ENCODE data around the gene SLCO1B3. TPM values are rescaled to one million over a fixed set of nuclear protein-coding genes. Genes with fewer than 3 reads are reported as not detected.
"Not testable (repeated sequence)": the region's sequence is repeated elsewhere in the genome, so short reads cannot be mapped to it uniquely, and the experiment has no call there.

The SLCO1B3 gene, protein sequence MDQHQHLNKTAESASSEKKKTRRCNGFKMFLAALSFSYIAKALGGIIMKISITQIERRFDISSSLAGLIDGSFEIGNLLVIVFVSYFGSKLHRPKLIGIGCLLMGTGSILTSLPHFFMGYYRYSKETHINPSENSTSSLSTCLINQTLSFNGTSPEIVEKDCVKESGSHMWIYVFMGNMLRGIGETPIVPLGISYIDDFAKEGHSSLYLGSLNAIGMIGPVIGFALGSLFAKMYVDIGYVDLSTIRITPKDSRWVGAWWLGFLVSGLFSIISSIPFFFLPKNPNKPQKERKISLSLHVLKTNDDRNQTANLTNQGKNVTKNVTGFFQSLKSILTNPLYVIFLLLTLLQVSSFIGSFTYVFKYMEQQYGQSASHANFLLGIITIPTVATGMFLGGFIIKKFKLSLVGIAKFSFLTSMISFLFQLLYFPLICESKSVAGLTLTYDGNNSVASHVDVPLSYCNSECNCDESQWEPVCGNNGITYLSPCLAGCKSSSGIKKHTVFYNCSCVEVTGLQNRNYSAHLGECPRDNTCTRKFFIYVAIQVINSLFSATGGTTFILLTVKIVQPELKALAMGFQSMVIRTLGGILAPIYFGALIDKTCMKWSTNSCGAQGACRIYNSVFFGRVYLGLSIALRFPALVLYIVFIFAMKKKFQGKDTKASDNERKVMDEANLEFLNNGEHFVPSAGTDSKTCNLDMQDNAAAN
- not detected in 2 replicates for total RNA-seq (2014; rRNA removed; shearing (Covaris generic))

DNA sequence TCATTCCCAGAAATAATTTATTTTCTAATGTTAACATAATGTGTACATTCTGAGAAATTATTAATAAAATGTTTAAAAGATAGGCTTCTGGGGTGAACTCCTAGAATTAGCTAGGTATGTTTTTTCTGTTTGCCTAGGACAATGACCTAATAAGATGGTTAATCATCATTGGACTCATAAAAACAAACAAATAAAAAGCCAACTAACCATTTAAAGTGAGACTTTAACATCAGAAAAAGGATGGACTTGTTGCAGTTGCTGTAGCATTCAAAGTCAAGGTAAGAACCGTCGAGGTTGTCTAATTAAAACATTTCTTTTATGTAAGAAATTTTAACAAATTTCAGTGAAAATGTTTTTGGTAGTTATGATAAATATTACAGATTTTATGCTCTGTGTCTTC, at the start of gene SLCO1B3:
Gene SLCO1B3 (plus strand): TSS at position 219 of the 400 bp plus-strand sequence. CDS start 5,034 bp downstream, outside the sequence.
- no peak for DNase-seq (ENCODE audit: low read depth)

DNA sequence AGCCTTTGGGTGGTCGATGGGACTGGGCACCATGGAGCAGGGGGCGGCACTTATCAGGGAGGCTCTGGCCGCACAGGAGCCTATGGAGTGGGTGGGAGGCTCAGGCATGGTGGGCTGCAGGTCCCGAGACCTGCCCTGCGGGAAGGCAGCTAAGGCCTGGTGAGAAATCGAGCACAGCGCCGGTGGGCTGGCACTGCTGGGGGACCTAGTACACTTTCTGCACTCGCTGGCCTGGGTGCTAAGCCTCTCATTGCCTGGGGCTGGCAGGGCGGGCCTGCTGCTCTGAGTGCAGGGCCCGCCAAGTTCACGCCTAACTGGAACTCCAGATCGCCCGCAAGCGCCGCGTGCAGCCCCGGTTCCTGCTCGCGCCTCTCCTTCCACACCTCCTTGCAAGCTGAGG, 33.1 kb upstream of the SLCO1B3 start:
- no peak for DNase-seq (ENCODE audit: low read depth)

DNA sequence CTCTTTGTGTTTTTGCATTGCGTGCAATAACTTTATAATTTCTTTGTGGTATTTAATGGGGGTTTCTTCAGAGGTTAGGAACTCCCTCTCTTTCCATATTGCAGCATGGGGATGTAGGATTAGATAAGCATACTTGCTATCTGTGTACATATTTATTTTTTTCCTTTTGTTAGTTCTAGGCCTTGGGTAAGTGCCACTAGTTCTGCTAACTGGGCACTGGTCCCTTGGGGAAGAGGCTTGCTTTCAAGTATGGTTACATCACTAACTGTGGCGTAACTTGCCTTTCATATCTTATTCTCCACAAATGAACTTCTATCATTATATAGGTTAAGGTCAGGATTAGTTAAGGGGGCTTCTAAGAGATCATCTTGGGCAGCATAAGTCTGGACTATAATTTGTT, 31.5 kb upstream of the SLCO1B3 start:
- DNase-seq (ENCODE audit: low read depth) = no peak

DNA sequence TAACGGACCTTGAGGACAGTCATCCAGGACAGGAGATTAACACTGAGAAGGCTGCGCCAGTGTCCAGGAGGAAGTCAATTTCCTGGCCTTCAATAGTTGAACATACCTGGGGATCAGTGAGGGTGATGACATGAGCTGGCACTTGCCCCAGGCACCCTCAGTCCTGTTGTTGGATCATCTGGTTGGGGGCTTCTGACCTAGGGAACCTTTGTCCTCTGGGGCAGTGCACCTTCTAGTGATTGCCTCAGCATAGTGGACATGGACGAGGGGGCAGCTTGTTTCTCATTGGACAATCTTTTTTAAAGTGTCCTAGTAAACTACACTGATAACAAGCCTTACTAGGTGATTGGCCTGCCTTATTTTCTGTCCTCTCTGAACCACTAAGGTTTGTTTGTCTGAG, 30.5 kb upstream of the SLCO1B3 start:
- not testable (repeated sequence) for DNase-seq (ENCODE audit: low read depth)

DNA sequence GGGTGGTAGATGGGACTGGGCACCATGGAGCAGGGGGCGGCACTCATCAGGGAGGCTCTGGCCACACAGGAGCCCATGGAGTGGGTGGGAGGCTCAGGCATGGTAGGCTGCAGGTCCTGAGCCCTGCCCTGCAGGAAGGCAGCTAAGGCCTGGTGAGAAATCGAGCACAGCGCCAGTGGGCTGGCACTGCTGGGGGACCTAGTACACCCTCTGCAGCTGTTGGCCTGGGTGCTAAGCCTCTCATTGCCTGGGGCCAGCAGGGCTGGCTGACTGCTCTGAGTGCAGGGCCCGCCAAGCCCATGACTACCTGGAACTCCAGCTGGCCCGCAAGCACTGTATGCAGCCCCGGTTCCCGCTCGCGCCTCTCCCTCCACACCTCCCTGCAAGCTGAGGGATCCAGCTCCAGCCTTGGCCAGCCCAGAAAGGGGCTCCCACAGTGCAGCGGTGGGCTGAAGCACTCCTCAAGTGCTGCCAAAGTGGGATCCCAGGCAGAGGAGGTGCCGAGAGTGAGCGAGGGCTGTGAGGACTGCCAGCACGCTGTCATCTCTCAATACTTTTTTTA, 26.6 kb upstream of the SLCO1B3 start:
- DNase-seq (ENCODE audit: low read depth) = not testable (repeated sequence)

DNA sequence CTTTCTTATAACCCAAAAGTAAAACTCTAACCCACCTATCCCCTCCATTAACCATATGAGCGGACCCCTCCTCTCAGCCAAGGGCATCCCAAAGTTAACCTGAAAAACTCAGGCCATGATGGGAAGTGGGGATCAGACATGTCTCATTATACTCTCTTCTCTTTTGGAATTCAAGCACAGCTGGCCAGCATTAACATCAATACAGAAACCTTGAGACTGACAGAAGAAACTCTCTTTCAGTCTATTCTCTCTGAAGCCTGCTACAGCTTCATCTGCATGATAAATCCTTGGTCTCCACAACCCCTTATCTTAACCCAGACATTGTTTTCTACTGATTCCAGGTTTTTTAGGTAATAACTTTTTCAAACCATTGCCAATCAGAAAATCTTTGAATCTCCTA, 17.5 kb upstream of the SLCO1B3 start:
- no peak for DNase-seq (ENCODE audit: low read depth)

DNA sequence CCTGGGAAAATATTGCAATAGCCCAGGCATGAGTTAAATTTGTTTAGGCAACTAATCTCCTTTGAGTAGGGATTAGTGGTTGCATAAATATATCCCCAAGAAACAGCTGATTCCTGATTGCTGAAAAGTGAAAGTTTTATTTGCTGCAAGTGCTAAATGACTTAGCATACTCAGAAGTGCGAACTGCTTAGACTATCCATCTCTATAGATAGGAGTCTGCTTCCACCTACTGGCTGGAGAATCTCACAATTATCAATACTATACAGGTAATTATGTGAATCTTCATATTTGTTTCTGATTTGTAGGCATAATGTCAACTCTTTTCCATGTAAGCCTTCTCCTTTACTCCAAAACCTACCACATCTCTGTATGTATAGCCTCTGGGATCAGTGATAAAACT, 12.0 kb upstream of the SLCO1B3 start:
- DNase-seq (ENCODE audit: low read depth) = no peak

DNA sequence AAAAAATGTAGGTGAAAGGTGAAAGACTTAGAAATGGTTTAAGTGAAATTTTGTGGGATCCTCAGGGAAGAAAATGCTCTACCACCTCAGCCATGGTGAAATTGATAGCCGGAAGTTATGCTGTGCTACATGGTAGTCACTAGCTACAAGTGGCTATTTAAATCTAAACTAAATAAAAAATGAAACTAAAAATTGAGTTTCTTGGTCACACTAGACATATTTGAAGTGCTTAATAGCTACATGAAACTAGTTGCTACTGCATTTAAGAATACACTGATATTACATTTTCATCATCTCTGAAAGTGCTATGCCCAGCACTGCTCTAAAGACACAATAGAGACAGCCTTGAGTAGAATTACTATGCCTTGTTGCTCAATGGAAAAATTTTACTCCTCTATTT, 10.3 kb upstream of the SLCO1B3 start:
- DNase-seq (ENCODE audit: low read depth) = no peak

DNA sequence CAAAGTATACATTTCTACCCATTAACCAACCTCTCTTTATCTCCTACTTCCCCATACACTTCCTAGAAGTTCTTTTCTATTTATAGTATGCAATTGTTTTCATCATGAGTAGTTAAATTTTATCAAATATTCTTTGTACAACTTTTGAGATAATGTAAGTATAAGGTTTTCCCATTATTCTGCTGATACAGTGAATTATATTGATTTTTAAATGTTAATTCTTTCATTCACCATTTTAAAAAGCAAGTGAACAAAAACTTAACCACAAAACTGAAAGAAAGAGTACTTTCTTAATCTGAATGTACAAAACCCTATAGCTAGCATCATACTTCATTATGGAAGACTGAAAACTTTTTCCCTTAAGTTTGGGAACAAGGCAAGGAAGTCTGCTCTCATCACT, 9.5 kb upstream of the SLCO1B3 start:
- DNase-seq (ENCODE audit: low read depth) = no peak

DNA sequence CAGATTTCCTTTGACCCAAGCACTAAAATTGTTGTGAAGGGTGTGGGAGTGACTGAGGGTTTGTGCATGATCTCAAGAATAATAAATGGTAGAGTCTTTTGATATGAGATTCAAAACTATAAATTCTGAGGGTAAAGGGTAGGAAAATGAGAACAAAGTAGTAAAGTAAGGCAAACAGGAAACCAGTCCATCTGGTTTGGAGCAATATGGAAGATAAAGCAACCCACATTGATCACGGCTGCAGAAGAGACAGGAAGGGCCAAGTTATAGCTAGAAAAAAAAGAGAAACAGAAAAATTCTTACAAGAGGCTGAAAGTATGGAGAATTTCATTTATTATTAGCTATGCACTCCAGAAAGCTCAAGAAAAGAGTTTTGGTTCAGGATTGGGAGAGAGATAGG, 4.6 kb upstream of the SLCO1B3 start:
- DNase-seq (ENCODE audit: low read depth) = no peak

DNA sequence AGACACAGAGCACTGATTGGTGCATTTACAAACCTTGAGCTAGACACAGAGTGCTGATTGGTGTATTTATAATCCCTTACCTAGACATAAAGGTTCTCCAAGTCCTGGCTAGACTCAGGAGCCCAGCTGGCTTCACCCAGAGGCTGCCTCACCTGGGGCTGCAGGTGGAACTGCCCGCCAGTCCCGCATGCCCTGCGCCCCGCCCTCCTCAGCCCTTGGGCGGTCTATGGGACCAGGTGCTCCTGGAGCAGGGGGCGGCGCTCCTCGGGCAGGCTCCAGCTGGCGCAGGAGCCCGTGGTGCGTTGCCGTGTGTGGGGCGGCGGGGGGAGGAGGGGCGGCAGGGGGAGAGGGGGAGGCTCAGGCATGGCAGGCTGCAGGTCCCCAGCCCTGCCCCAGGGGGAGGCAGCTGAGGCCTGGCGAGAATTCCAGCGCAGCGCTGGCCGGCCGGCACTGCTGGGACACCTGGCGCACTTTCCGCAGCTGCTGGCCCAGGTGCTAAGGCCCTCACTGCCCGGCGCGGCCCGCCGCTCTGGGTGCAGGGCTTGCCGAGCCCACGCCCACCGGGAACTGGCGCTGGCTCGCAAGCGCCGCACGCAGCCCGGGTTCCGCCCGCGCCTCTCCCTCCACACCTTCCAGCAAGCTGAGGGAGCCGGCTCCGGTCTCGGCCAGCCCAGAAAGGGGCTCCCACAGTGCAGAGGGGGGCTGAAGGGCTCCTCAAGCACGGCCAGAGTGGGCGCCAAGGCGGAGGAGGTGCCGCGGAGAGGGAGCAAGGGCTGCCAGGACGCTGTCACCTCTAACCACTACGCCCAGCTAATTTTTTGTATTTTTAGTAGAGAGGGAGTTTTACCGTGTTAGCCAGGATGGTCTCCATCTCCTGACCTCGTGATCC, 3.1 kb upstream of the SLCO1B3 start:
- no peak for DNase-seq (ENCODE audit: low read depth)

DNA sequence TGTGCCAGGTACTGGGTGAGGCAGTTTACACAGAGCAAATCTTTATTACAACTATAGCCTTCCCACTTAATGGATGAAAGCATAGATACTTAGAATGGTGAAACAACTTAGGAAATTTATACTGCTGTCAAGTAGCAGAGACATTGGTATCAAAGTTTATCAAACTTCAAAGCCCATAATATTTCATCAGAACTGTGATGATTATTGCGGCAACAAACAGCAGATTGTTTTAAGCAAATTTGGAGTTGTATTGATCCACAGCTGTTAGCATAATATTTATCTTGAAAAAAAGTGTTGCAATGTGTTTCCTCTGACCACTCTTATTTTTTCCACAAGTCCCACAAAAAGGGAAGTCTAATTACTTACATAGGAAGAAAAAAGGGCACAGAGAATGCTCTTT, 2.0 kb upstream of the SLCO1B3 start:
- DNase-seq (ENCODE audit: low read depth) = no peak

DNA sequence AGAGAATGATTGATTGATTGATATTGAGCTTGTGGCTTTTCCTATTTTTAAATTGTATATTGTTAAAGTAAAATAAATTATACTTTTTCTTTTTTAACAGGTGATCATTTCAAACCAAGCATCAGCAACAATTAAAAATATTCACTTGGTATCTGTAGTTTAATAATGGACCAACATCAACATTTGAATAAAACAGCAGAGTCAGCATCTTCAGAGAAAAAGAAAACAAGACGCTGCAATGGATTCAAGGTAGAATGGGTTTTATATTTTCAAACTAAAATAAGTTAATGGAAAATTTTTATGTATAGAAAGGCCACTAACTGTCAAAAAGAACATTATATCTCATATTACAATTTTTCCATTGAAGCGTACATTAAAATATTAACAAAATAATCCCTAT, 5.1 kb downstream of the SLCO1B3 start:
- DNase-seq (ENCODE audit: low read depth) = no peak

DNA sequence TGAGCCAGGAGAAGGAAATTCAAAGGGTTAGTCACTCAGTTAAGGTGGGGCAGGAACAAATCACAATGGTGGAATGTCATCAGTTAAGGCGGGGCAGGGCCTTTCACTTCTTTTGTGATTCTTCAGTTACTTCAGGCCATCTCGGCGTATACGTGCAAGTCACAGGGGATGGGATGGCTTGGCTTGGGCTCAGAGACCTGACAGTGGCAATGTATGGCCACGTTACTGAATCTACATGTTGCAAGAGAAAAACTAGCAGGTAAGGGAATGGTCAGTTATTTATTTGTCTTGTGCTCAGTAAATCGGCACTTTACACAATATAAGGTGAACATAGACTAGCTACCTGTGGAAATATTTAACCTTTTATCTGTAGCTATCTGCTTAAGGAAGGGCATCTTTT, 11.9 kb downstream of the SLCO1B3 start:
- no peak for DNase-seq (ENCODE audit: low read depth)

DNA sequence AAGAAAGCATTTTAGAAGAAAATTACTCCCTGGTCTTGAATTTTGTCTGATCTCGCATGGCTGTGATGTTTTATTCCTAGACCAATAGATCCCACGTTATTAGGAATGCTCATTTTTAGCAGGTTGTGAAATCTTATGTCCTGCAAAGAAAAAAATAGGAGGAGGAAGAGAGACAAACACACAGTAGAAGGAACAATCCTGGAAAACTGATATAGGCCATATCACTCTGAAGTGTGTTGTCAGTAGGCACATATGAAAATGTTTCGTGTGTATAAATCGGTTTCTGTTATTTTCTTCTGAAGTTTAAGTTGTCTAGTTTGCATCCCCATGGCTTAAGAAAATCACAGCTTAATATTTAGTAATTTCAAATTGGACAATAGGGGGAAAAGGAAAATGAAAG, 12.4 kb downstream of the SLCO1B3 start:
- DNase-seq (ENCODE audit: low read depth) = no peak

DNA sequence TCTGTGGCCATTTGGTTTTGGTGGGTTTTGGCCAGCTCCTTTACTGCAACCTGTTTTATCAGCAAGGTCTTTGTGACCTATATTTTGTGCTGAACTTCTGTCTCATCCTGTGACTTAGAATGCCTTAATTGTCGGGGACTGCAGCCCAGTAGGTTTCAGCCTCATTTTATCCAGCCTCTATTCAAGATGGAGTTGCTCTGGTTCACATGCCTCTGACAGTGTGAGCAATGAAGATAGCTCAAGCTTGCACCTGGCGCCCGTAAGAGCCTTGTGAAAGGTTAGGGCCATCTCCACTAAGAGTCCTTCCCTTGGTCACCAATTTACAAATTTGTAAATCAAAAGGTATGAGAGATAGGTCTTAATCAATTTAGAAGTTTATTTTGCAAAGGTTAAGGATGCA, 19.4 kb downstream of the SLCO1B3 start:
- DNase-seq (ENCODE audit: low read depth) = no peak

DNA sequence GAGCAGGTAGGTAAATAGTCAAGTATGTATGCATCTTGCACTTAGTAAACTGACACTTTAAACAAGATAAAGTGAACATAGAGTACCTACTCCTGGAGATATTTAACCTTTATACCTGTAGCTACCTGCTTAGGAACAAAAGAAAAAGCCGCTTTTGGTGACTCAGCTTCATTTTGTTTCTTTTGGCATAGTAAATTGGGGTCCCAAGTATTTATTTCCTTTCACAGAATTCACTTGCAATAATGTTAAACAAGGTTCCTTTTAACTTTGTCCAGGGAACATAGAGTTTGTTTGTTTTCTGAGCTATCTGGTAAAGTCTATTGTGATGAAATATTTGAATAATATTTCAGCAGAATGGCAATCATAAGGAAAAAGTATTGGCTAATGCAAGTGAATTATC, 20.0 kb downstream of the SLCO1B3 start:
- no peak for DNase-seq (ENCODE audit: low read depth)

DNA sequence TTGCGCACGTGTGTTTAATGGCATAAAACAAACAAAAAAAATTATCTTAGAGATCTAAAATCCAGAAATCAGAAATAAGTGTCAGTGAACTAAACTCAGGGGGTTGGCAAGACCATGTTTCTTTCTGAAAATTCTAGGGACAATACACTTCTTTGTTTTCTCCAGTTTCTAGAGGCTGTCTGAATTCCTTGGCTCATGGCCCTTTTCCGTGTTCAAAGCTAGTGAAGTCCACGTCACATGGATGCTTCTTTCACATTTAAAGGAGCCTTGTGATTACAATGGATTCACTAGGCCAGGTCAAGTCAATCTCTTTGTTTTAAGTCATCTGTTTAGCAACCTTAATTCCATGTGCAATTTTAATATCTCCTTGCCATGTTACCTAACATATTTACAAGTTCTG, 22.4 kb downstream of the SLCO1B3 start:
- DNase-seq (ENCODE audit: low read depth) = no peak

DNA sequence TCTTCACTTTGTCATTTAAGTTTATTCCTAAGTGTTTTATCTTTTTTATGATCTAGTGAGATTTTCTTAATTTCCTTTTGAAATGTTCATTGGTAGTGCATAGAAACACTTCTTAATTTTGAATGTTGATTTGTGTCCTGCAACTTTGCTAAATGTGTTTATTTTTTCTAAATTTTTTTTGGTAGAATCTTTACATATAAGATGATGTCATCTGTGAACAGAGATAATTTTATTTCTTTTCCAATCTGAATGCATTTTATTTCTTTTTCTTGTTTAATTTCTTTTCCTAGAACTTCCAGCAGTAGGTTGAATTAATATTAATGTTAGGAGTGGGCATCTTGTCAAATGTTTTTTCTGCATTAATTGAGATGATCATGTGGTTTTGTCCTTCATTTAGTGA, 42.1 kb downstream of the SLCO1B3 start:
- DNase-seq (ENCODE audit: low read depth) = no peak

DNA sequence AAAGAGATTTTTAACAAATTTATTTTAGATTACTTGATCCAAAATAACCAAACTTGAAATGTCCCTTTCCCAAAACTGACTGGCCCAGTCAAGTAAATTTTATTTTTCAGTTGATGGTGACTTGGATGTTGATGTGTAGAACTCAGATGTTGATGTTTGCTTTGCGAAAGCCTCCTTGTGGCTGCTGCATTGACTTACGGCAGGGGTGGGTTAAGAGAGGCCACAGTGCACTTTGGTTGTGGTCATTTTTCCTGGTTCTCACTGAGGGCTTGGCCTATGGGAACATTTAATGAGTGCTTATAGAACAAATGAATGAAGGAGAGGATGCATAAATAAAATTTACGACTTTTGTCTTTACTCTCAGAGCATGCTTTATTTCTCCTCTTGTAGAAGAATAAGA, 52.6 kb downstream of the SLCO1B3 start:
- DNase-seq (ENCODE audit: low read depth) = no peak

DNA sequence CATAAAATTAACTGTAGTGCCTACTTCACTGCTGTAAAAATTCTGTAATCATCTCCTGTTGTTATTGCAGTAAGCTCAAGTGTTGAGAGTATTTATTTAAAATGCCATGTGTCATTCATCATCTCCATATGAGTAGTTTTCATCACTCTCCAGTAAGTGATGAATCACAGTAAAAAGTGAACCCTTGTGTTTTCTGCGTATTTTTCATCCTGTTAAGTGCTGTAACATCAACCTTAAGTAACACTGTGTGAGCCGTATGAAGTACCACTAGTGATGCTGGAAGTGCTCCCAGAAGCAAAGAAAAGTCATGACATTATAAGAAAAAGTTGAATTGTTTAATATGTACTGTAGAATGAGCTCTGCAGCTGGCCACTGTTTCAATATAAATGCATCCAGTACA, 55.4 kb downstream of the SLCO1B3 start:
- no peak for DNase-seq (ENCODE audit: low read depth)

DNA sequence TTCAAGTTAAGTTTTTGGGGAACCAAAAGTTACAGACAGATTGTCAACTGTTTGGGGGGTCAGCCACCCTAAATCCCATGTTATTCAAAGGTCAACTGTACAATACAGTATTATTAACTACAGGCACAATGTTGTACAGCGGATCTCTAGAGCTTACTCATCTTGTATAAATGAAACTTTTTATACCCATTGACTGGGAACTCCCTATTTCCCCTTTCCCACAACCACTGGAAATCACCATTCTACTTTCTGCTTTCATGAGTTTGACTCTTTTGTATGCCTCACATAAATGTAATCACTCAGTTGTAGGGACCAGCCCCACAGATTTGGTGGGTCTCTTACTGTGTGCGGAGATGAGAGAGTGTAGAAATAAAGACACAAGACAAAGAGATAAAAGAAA, 57.8 kb downstream of the SLCO1B3 start:
- no peak for DNase-seq (ENCODE audit: low read depth)

Measured in RPMI7951 (cell line).